GM18951 (cell line): ENCODE results near the gene DENND2A.
"Not testable (repeated sequence)": the region's sequence is repeated elsewhere in the genome, so short reads cannot be mapped to it uniquely, and the experiment has no call there.

Experiments used
- POLR2A ChIP-seq: IDR thresholded peaks from 4 replicates; pipeline ENCODE4 v1.6.1; 2011; ENCODE audit warnings: mild to moderate bottlenecking; ENCODE audit not compliant: insufficient read length, insufficient read depth; ENCODE audit errors: extremely low read depth
- in situ Hi-C: fragments of 300-500 bp; cut with MboI; formaldehyde crosslinking; loops from one replicate; pipeline ENCODE4 v1.12.0; 2022; ENCODE audit warnings: low sequenced_read_pairs, mixed read lengths, inconsistent platforms; ENCODE audit not compliant: unreplicated experiment

Gene DENND2A

DNA sequence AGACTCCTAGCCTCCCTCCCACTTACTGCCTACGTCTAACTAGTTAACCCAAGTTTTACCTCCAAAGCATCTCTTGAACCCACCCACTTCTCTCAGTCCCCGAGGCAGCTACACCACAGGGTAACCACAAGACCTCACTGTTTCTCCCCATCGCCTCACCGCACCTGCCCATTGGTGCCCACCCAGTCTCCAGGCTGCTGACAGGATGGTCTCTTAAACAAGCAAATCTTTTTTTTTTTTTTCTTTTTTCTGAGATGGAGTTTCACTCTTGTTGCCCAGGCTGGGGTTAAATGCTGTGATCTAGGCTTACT lies 47.0 kb downstream of the DENND2A start:
- in situ Hi-C loops: no loop called here
- TF ChIP-seq POLR2A: no peak

DNA sequence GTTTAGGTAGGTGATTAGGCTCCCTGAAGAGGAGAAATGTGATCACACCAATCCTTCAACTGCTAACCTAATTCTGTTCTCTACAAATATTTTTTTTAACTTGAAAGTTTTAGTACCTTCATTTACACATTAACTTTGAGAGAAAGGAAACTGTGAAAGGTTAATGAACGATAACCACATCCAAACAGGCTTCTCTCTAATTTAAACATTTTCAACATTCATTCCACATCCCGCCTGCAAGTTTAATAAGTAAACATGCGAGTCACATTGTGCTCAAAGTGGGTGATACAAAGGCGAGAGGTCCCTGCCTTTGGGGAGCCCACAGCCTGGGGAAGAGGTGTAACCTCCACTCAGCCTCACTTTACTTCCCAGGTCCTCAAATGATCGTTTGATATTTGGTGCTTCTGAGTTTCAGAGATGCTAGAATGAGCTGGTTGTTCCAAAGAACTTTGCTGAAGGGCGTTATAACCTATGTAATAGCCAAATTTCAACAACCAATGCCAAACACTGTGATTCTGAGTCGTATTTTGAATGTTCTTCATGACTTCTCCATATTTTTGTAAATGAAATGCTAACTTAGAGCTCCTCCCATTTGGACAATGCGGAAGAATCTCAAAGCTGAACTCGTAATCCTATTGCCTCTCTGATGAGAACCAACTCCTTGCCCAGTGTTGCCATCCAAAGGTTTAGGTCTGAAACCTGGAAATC lies 47.5 kb downstream of the DENND2A start:
- in situ Hi-C loops: no loop called here
- TF ChIP-seq POLR2A: no peak

DNA sequence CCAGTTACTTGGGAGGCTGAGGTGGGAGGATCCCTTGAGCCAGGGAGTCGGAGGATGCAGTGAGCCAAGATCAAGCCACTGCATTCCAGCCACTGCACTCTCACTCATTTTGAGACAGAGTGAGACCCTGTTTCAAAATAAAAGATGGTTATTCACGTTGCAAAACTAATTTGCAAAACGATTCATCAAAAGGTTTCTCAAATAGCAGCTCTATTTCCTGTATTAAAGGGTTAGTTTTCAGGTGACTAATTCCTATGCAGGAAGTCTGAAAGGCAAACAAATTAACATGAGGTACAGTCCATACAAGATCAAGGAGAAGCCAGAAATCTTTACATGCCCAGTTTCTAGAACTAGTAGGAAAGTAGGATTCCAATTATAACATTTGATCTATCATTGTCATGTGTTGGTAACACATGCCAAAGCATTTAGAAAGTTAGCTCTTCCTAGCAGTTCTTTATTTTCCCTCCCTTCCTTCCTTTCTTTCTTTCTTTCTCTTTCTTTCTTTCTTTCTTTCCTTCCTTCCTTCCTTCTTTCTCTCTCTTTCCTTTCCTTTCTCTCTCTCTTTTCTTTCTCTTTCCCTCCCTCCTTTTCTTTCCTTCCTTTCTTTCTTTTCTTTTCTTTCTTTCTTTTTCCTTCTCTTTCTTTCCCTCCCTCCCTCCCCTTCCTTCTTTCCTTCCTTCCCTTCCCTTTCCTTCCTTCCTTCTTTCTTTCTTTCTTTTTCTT lies 49.3 kb downstream of the DENND2A start:
- in situ Hi-C loops: no loop called here
- no peak for TF ChIP-seq POLR2A

DNA sequence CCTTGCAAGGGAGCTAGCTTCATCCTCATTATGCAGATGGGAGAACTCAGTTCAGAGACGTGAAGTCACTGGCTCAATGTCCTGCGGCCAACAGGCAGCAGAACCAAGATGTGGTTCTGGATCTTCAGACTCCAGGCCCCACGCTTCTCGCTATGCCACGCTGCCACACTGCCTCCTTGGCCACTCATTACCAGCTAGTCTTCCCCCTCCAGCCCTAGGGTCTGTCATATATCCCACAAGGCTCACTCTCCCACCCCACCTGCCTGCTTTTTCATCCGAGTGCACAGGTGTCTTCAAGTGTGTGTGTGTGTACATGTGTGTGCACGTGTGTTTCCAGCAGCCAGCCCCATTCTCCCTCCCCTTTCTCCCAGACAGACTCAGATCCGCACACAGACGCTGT lies 53.4 kb downstream of the DENND2A start:
- in situ Hi-C loops: no loop called here
- TF ChIP-seq POLR2A: no peak

DNA sequence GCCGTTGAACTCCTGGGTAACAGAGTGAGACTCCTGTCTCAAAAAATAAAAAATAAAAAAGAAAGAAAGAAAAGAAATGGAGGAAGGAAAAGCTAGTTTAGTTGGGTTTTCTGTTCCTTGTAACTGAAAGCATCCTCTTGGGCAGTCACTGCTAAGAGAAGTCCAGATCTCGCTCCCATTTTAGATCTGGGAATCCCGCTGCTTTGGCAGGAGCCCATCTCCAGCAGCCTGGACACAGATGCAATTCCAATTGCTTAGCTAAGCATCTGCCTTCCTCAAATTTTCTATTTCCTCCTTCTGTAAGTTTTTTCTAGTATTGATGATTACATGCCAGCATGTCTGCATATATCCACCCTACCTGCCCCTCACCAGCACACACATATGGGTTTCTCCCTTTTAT lies 54.1 kb downstream of the DENND2A start:
- in situ Hi-C loops: no loop called here
- TF ChIP-seq POLR2A: no peak

GRCh38 chr7:140585333-140585732 lies 55.3 kb downstream of the DENND2A start:
- TF ChIP-seq POLR2A: no peak
- in situ Hi-C loops: no loop called here

GRCh38 chr7:140584195-140584851 lies 56.3 kb downstream of the DENND2A start:
- in situ Hi-C loops: no loop called here
- TF ChIP-seq POLR2A: no peak

GRCh38 chr7:140581411-140581810 lies 59.2 kb downstream of the DENND2A start:
- in situ Hi-C loops: no loop called here
- no peak for TF ChIP-seq POLR2A

- in situ Hi-C loops: no loop called here
- TF ChIP-seq POLR2A: no peak
Observed at GRCh38 chr7:140577651-140578050, 63.0 kb downstream of the DENND2A start.

DNA sequence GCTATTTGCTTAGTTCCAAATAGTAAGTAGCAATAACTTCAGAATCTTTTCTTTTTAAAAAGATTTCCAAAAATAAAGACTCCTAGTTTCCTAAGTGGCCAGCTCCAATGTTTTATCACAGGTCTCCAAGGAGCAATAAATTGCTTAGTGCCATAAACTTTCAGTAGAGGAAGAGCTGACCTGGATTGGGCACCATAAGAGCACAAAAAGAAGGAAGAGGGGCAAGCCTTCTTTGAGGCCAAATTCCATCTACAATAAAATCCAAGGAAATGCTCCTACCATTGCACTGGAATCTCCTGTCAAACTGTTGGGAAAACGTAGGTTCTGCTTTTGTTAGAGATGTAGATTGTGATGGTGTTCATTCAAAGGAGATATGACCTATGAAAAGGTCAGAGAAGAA lies 64.0 kb downstream of the DENND2A start:
- in situ Hi-C loops: no loop called here
- no peak for TF ChIP-seq POLR2A

DNA sequence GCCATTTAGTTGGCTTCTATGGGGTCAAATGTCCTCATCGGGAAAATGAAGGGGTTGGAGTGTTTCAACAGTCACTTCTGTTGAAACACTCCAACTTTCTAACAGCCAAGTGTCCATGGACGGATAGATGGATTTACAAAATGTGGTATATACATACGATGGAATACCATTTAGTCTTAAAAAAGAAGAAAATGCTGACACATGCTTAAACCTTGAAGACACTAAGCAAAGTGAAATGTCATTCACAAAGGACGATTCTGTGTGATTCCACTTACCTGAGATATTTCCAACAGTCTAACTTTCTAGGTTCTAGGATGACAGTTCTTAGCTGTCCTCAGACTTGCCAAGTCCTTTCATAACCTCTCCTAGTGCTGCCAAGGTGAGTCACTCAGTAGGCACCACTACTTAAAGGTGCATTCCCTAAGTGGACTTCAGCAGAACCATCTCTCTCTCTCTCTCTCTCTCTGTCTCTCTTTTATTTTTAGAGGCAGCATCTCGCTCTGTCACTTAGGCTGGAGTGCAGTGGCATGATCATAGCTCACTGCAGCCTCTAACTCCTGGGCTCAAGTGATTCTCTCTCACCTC lies 69.0 kb downstream of the DENND2A start:
- TF ChIP-seq POLR2A: no peak
- in situ Hi-C loops: no loop called here

- TF ChIP-seq POLR2A: no peak
- in situ Hi-C loops: no loop called here
Observed at GRCh38 chr7:140570120-140570519, 70.5 kb downstream of the DENND2A start.

GRCh38 chr7:140568021-140568813 lies 72.4 kb downstream of the DENND2A start:
- in situ Hi-C loops: no loop called here
- no peak for TF ChIP-seq POLR2A

DNA sequence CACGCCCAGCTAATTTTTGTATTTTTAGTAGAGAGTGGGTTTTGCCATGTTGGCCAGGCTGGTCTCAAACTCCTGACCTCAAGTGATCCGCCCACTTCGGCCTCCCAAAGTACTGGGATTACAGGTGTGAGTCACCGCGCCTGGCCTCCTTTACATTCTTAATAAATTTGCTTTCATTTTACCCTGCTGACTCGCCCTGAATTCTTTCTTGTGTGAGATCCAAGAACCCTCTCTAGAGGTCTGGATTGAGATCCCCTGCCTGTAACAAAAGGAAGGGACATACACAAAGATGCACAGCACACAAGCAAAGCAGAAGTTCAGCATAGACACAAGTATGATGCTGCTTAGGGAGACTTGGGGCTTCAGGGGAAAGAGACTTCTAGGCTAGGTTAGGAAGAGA lies 74.4 kb downstream of the DENND2A start:
- in situ Hi-C loops: not testable (repeated sequence)

- in situ Hi-C loops: not testable (repeated sequence)
Observed at GRCh38 chr7:140565761-140566160, 74.9 kb downstream of the DENND2A start.
